ENCODE data around the gene ZFYVE27.

DNA sequence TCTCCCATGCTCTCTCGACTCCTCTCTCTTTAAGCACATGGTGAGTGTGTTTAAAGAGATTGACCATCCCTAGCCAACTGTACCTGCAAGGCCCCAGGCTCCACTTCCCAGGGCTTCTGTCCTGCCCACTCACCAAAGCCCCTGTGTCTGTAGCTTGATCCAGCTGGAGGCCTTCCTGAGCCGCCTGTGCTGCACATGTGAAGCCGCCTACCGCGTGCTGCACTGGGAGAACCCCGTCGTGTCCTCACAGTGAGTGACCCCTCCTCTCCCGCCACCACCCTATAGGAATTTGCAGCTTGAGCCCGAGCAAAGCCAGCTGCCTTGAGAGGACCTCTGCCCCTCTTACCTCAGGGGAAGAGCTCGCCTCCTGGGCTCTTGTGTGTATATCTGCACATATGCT, 11.2 kb downstream of the ZFYVE27 start:
- TF ChIP-seq RFX5 (IDR thresholded peaks at IDR 0.05; ENCODE audit: low read depth, low read length) (no peak), SMC3 (IDR thresholded peaks at IDR 0.05; ENCODE audit: low read depth, low read length) (no peak), POLR2A (IDR thresholded peaks at IDR 0.05; ENCODE audit: low read depth, low read length) (no peak), CEBPB (IDR thresholded peaks at IDR 0.05; ENCODE audit: low read depth, low read length) (no peak), CHD1 (IDR thresholded peaks at IDR 0.05; ENCODE audit: low read depth, low read length) (no peak), MXI1 (IDR thresholded peaks at IDR 0.05; ENCODE audit: borderline replicate concordance, low read depth, low read length) (no peak), RAD21 (IDR thresholded peaks at IDR 0.05; ENCODE audit: low read length) (no peak), MAFK (IDR thresholded peaks at IDR 0.05; ENCODE audit: low read depth, low read length) (no peak)
- TF ChIP-seq, protein P1, sequence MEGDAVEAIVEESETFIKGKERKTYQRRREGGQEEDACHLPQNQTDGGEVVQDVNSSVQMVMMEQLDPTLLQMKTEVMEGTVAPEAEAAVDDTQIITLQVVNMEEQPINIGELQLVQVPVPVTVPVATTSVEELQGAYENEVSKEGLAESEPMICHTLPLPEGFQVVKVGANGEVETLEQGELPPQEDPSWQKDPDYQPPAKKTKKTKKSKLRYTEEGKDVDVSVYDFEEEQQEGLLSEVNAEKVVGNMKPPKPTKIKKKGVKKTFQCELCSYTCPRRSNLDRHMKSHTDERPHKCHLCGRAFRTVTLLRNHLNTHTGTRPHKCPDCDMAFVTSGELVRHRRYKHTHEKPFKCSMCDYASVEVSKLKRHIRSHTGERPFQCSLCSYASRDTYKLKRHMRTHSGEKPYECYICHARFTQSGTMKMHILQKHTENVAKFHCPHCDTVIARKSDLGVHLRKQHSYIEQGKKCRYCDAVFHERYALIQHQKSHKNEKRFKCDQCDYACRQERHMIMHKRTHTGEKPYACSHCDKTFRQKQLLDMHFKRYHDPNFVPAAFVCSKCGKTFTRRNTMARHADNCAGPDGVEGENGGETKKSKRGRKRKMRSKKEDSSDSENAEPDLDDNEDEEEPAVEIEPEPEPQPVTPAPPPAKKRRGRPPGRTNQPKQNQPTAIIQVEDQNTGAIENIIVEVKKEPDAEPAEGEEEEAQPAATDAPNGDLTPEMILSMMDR (conservative IDR thresholded peaks at IDR 0.05; ENCODE audit: low read depth, low read length) = no peak
- TF ChIP-seq, protein P2, sequence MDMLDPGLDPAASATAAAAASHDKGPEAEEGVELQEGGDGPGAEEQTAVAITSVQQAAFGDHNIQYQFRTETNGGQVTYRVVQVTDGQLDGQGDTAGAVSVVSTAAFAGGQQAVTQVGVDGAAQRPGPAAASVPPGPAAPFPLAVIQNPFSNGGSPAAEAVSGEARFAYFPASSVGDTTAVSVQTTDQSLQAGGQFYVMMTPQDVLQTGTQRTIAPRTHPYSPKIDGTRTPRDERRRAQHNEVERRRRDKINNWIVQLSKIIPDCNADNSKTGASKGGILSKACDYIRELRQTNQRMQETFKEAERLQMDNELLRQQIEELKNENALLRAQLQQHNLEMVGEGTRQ (IDR thresholded peaks at IDR 0.05; ENCODE audit: low read depth, low read length) = no peak
- TF ChIP-seq, protein P3, sequence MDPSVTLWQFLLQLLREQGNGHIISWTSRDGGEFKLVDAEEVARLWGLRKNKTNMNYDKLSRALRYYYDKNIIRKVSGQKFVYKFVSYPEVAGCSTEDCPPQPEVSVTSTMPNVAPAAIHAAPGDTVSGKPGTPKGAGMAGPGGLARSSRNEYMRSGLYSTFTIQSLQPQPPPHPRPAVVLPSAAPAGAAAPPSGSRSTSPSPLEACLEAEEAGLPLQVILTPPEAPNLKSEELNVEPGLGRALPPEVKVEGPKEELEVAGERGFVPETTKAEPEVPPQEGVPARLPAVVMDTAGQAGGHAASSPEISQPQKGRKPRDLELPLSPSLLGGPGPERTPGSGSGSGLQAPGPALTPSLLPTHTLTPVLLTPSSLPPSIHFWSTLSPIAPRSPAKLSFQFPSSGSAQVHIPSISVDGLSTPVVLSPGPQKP (IDR thresholded peaks at IDR 0.05; ENCODE audit: borderline replicate concordance, low read depth, low read length) = no peak

All from IMR-90 (cell line).